ENCODE measurements around the gene KCNJ15.

DNA sequence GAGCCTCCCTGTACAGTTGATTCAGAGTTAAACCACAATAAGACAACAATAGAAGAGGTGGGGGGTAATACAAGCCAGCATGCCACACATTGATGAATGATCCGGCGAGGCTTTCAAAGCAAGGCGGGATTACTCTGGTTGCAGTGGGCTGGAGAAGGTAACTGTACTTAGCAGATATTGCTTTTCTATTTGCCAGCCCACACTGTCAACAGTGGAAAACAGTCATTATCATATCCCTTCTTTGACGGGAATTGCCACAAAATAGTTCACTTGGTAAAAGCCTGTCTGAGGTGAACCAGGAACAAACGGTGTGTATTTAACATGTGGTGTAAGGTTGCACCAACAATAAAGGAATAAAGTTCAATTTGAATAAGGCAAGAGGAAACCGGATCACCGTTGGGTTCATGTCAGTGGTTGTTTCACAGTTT, 5.8 kb upstream of the KCNJ15 start:
- TF ChIP-seq, protein P1, sequence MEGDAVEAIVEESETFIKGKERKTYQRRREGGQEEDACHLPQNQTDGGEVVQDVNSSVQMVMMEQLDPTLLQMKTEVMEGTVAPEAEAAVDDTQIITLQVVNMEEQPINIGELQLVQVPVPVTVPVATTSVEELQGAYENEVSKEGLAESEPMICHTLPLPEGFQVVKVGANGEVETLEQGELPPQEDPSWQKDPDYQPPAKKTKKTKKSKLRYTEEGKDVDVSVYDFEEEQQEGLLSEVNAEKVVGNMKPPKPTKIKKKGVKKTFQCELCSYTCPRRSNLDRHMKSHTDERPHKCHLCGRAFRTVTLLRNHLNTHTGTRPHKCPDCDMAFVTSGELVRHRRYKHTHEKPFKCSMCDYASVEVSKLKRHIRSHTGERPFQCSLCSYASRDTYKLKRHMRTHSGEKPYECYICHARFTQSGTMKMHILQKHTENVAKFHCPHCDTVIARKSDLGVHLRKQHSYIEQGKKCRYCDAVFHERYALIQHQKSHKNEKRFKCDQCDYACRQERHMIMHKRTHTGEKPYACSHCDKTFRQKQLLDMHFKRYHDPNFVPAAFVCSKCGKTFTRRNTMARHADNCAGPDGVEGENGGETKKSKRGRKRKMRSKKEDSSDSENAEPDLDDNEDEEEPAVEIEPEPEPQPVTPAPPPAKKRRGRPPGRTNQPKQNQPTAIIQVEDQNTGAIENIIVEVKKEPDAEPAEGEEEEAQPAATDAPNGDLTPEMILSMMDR (conservative IDR thresholded peaks at IDR 0.05; ENCODE audit: low read depth in 2 of 2): no peak
- TF ChIP-seq, protein P2, sequence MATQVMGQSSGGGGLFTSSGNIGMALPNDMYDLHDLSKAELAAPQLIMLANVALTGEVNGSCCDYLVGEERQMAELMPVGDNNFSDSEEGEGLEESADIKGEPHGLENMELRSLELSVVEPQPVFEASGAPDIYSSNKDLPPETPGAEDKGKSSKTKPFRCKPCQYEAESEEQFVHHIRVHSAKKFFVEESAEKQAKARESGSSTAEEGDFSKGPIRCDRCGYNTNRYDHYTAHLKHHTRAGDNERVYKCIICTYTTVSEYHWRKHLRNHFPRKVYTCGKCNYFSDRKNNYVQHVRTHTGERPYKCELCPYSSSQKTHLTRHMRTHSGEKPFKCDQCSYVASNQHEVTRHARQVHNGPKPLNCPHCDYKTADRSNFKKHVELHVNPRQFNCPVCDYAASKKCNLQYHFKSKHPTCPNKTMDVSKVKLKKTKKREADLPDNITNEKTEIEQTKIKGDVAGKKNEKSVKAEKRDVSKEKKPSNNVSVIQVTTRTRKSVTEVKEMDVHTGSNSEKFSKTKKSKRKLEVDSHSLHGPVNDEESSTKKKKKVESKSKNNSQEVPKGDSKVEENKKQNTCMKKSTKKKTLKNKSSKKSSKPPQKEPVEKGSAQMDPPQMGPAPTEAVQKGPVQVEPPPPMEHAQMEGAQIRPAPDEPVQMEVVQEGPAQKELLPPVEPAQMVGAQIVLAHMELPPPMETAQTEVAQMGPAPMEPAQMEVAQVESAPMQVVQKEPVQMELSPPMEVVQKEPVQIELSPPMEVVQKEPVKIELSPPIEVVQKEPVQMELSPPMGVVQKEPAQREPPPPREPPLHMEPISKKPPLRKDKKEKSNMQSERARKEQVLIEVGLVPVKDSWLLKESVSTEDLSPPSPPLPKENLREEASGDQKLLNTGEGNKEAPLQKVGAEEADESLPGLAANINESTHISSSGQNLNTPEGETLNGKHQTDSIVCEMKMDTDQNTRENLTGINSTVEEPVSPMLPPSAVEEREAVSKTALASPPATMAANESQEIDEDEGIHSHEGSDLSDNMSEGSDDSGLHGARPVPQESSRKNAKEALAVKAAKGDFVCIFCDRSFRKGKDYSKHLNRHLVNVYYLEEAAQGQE (IDR thresholded peaks at IDR 0.05; ENCODE audit: unreplicated experiment): no peak

All from GM23338 (cell line).